Right atrium auricular region (tissue), 2 donors: Measurements from ENCODE around the gene DLGAP3. TPM values are rescaled to one million over a fixed set of nuclear protein-coding genes. Genes with fewer than 3 reads are reported as not detected.
"Not testable (repeated sequence)": the region's sequence is repeated elsewhere in the genome, so short reads cannot be mapped to it uniquely, and the experiment has no call there.

ENCODE experiments used
- DNase-seq: peaks from one replicate; pipeline ENCODE4 v3.0.0-alpha.2; 2019; ENCODE audit warnings: low spot score
- H3K27ac ChIP-seq, 2 donors: fragments of 200-600 bp; sonication (generic); 1 replicate in 1 of 2; 2 replicates in 1 of 2; pipeline ENCODE4 v1.5.1; 2016 to 2019
- H3K27me3 ChIP-seq, 2 donors: fragments of 200-600 bp; sonication (generic); one replicate each; pipeline versions ENCODE4 v1.5.1 to v1.6.0; 2017 to 2019
- H3K36me3 ChIP-seq: fragments of 200-600 bp; sonication (generic); one replicate; pipeline ENCODE4 v1.5.1; 2016
- H3K4me1 ChIP-seq, 2 donors: fragments of 200-600 bp; sonication (generic); one replicate each; pipeline versions ENCODE4 v1.5.1 to v1.6.0; 2017 to 2019
- H3K4me3 ChIP-seq, 2 donors: fragments of 200-600 bp; sonication (generic); 1 replicate in 1 of 2; 2 replicates in 1 of 2; pipeline ENCODE4 v1.5.1; 2017 to 2019; ENCODE audit warnings: mild to moderate bottlenecking in 1 of 2, moderate library complexity in 1 of 2
- H3K9me3 ChIP-seq, 2 donors: fragments of 200-600 bp; sonication (generic); one replicate each; pipeline ENCODE4 v1.5.1; 2019
- CTCF ChIP-seq, 2 donors: fragments of 200-600 bp; sonication (generic); IDR thresholded peaks; one replicate each; pipeline ENCODE4 v1.5.1; 2019; ENCODE audit warnings: antibody characterized with exemption in 2 of 2
- total RNA-seq, 2 donors: library from RNA; depleted of rRNA; stranded (reverse); fragments of >200 nt; gene quantifications; one replicate each; pipeline ENCODE4 v1.1.0, GENCODE V29; 2016

The DLGAP3 gene
- total RNA-seq, 2 donors from 2014 or later: 0.43 TPM; not detected in 1

- no peak for TF ChIP-seq CTCF (IDR thresholded peaks at IDR 0.05)
- no peaks in the 10 kb centered on the region for H3K36me3 ChIP-seq
- no peaks in the 10 kb centered on the region for H3K27me3 ChIP-seq
- no peaks in the 10 kb centered on the region for H3K4me1 ChIP-seq
- H3K27ac ChIP-seq: no peak overlapping the region
- H3K4me3 ChIP-seq: no peak overlapping the region
- no peak for DNase-seq
- no peaks in the 10 kb centered on the region for H3K9me3 ChIP-seq
These were observed 46.3 kb upstream of the DLGAP3 start for GRCh38 chr1:34975771-34976170.

GRCh38 chr1:34975338-34975737, 45.9 kb upstream of the DLGAP3 start:
- Histone ChIP-seq H3K36me3 (no peaks in the 10 kb centered on the region), H3K4me3 (no peak overlapping the region), H3K9me3 (no peaks in the 10 kb centered on the region), H3K27ac (no peak overlapping the region), H3K27me3 (no peaks in the 10 kb centered on the region), H3K4me1 (no peaks in the 10 kb centered on the region)
- no peak for TF ChIP-seq CTCF (IDR thresholded peaks at IDR 0.05)
- no peak for DNase-seq

GRCh38 chr1:34974626-34975025, 45.2 kb upstream of the DLGAP3 start:
- no peak overlapping the region for H3K4me3 ChIP-seq
- no peak overlapping the region for H3K27ac ChIP-seq
- no peaks in the 10 kb centered on the region for H3K9me3 ChIP-seq
- TF ChIP-seq CTCF (IDR thresholded peaks at IDR 0.05): no peak
- H3K27me3 ChIP-seq: no peaks in the 10 kb centered on the region
- DNase-seq: no peak
- H3K4me1 ChIP-seq: no peaks in the 10 kb centered on the region
- no peaks in the 10 kb centered on the region for H3K36me3 ChIP-seq

- DNase-seq: no peak
- Histone ChIP-seq H3K36me3 (no peaks in the 10 kb centered on the region), H3K9me3 (no peaks in the 10 kb centered on the region), H3K27me3 (no peaks in the 10 kb centered on the region), H3K4me1 (no peaks in the 10 kb centered on the region), H3K27ac (no peak overlapping the region), H3K4me3 (no peak overlapping the region)
- no peak for TF ChIP-seq CTCF (IDR thresholded peaks at IDR 0.05)
These were observed 43.9 kb upstream of the DLGAP3 start for GRCh38 chr1:34973326-34973725.

GRCh38 chr1:34970829-34971228, 41.4 kb upstream of the DLGAP3 start:
- no peak for DNase-seq
- Histone ChIP-seq H3K27me3 (no peaks in the 10 kb centered on the region), H3K27ac (no peak overlapping the region), H3K36me3 (no peaks in the 10 kb centered on the region), H3K9me3 (no peaks in the 10 kb centered on the region), H3K4me3 (no peak overlapping the region), H3K4me1 (no peaks in the 10 kb centered on the region)
- no peak for TF ChIP-seq CTCF (IDR thresholded peaks at IDR 0.05)

GRCh38 chr1:34970220-34970735, 40.8 kb upstream of the DLGAP3 start:
- no peaks in the 10 kb centered on the region for H3K27me3 ChIP-seq
- no peaks in the 10 kb centered on the region for H3K36me3 ChIP-seq
- H3K4me1 ChIP-seq: no peaks in the 10 kb centered on the region
- DNase-seq: no peak
- no peak for TF ChIP-seq CTCF (IDR thresholded peaks at IDR 0.05)
- H3K27ac ChIP-seq: no peak overlapping the region
- H3K9me3 ChIP-seq: no peaks in the 10 kb centered on the region
- no peak overlapping the region for H3K4me3 ChIP-seq

- not testable (repeated sequence) for H3K36me3 ChIP-seq
These were observed 38.8 kb upstream of the DLGAP3 start for GRCh38 chr1:34968297-34968696.

GRCh38 chr1:34967672-34968071, 38.2 kb upstream of the DLGAP3 start:
- not testable (repeated sequence) for H3K4me1 ChIP-seq, H3K4me3 ChIP-seq, H3K36me3 ChIP-seq, DNase-seq, H3K9me3 ChIP-seq, H3K27ac ChIP-seq, H3K27me3 ChIP-seq

More at GRCh38 chr1:34968297-34968696, 38.8 kb upstream of the DLGAP3 start:
- H3K9me3 ChIP-seq, DNase-seq, H3K4me1 ChIP-seq, H3K27ac ChIP-seq, H3K27me3 ChIP-seq, H3K4me3 ChIP-seq: not testable (repeated sequence)
